Measurements from ENCODE around the gene MRTFA.

GRCh38 chr22:40368836-40369235 lies 267.7 kb downstream of the MRTFA start:
- TF ChIP-seq CTCF (conservative IDR thresholded peaks at IDR 0.05) (no peak), EZH2 (IDR thresholded peaks at IDR 0.05; ENCODE audit: low read depth) (no peak)

All from PC-9 (cell line).